HG03108 (cell line): Measurements from ENCODE around the gene GLMP.
"Not testable (repeated sequence)": the region's sequence is repeated elsewhere in the genome, so short reads cannot be mapped to it uniquely, and the experiment has no call there.

Source experiments
- ATAC-seq: cut with Tn5 transposase; IDR thresholded peaks from one replicate; pipeline ENCODE4 v1.9.1; 2021; ENCODE audit warnings: moderate library complexity; ENCODE audit not compliant: unreplicated experiment

GLMP gene

DNA sequence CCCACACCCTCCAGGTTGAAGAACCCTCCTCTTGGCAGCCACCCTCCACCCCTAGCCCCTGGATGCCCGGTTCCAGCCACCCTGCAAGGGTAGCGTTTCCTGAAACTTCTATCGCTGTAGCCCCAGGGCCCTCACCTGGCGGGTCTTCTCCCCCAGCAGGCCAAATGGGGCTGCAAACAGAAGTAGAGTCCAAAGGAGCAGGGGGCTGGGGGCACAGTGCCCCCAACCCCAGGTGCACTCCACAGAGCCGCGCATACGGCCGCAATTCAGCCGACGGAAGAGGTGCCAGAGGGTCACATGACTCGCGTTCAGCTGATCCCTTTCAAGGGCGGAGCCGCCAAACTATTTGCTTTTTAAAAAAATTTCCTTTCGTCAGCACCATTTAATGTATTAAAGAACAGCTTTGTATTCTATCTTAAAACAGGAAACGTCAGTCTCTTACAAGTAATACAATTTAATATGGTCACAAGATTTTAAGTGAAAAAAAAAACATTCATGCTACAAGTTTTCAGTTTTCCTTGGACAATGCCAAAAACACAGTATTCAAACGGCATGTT is at the start of gene GLMP:
TSS of gene GLMP (minus strand) at position 289 of the 557 bp plus-strand sequence. CDS start at position 255, 34 bp downstream.
- ATAC-seq, result no peak

GRCh38 chr1:156344409-156344808 is 48.9 kb upstream of the GLMP start:
- ATAC-seq, result no peak

DNA sequence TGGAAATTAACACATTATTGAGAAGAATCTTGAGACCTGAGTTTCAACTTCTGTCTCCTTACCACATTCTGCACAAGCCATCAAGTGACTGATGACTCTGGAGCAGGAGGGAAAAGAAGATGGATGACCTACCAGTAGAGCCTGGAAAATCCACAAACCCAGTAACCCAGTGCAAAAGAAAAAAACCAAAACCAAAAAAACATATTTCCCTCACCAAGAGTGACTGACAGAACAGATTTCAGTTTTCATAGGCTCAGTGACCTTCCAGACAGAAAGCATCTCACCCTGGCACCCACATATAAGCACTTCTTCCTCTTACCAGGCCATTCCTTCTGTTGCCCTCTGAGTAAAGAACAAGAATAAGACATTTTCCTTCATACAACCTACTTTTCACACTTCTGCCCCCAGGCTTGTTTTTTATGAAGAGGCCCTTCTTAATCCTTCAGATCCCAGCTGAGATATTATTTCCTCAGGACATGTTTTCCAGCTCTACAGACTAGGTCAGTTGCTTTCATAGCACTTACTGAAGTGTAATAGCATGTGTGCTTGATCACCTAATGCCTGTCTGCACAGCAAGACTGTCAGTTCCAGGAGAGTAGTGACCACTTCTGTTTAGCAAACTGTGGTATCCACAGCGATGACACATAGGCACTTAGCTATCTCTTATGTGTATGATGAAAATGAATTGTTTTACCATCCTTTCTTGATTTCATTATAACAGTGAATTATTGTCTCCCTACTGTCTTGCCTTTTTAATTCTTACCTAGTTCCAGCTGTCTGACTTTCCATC is 46.9 kb upstream of the GLMP start:
- ATAC-seq, result no peak

GRCh38 chr1:156338180-156338976 is 42.9 kb upstream of the GLMP start, which contains the start of the genes CCT3 and TSACC:
Gene CCT3 (minus strand): TSS chr1:156338292. CDS start chr1:156338184, 108 bp downstream.
Gene TSACC (plus strand): TSS chr1:156338526. CDS start chr1:156339758, 1,232 bp downstream.
- ATAC-seq, result peak; percentile 83

DNA sequence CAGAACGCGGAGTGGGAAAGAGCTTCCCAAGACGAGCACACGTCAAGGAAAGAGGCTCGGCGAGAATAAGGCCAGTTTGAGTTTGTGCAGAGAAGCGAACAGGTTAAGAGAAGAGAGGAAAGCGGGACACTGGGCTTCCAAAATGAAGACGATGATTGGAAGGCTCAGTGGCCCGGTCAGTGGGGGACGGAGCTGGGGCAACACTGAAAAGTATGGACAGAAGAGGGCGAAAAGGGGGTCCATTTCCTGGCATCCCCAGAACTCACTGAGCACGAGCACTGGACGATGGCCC is 42.4 kb upstream of the GLMP start:
- no peak for ATAC-seq

- no peak for ATAC-seq
These were observed 41.8 kb upstream of the GLMP start for GRCh38 chr1:156337052-156337887.

GRCh38 chr1:156336242-156336641 is 40.8 kb upstream of the GLMP start:
- ATAC-seq, result no peak

GRCh38 chr1:156323179-156323578 is 27.7 kb upstream of the GLMP start:
- ATAC-seq, result not testable (repeated sequence)

- no peak for ATAC-seq
These were observed 25.1 kb upstream of the GLMP start for GRCh38 chr1:156320560-156320959.

DNA sequence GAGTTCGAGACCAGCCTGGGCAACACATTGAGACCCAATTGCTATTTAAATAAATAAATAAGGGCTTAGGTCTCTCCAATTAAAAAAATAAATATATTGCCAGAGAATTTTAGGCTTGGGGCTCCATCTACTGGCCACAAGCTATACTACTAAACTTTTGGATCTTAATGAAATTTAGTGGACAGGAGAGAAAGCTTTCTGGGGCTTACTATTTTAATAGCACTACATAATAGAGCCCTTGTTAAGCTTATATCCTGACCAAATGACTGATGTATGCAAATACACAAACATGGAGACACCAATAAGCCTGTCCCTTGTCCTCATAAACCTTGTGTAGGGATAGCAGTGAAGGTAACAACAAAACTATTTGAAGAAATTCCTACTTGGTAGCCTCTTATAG is 24.2 kb upstream of the GLMP start:
- ATAC-seq, result no peak

GRCh38 chr1:156316909-156317308 is 21.4 kb upstream of the GLMP start:
- no peak for ATAC-seq

DNA sequence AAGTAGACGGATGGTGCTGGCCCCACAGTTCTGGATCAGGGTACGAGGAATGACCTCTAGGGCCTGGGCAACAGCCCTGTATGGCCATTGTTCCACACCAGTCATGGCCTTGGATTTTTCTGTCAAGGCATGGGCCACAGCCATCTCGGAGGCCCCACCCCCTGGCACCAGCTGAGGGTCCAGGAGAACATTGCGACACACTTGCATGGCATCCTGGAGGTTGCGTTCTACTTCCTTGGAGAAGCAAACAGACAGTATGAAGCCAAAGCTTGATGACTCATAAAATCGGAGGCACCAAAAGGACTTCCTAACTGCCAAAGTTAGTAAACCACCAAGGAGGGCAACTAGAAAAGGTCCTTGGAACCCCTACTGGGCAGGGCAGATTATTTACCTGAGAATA is 15.5 kb upstream of the GLMP start:
- no peak for ATAC-seq

DNA sequence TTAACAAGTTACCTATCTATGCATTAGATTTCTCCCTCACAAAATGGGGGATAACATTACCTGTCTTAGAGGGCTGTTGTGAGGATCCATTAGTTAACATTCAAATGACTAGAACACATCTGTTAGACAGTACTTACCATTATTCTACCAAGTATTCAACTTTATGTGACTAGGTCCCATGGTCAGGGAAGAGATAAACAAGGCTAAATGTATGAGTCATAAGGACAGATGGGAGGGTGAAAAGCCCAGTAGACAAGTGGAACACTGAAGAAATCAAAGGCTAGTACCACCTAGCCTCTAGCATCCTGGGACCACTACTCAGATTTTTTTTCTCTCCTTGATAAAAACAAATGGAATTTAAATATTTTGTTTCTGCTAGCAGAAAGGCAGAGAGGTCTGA is 12.6 kb upstream of the GLMP start:
- no peak for ATAC-seq

DNA sequence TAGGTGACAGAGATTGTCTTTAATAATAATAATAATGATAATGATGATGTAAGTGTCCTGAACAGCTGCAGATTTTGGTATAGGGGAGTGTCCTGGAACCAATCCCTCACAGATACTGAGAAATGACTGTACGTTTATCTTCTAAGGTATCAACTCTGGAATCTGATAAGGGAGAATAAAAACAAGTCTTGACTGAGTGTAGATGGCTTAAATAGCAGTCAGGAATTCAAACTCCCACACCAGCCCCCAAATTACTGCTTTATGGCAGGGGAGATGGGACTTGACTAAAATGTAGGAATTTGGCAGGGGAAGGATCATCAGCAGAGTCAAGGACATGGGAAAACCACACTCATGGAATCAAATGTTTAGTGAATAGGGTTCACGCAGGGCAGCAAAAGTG is 9.7 kb upstream of the GLMP start:
- ATAC-seq, result no peak

GRCh38 chr1:156303241-156303640 is 7.8 kb upstream of the GLMP start:
- no peak for ATAC-seq

DNA sequence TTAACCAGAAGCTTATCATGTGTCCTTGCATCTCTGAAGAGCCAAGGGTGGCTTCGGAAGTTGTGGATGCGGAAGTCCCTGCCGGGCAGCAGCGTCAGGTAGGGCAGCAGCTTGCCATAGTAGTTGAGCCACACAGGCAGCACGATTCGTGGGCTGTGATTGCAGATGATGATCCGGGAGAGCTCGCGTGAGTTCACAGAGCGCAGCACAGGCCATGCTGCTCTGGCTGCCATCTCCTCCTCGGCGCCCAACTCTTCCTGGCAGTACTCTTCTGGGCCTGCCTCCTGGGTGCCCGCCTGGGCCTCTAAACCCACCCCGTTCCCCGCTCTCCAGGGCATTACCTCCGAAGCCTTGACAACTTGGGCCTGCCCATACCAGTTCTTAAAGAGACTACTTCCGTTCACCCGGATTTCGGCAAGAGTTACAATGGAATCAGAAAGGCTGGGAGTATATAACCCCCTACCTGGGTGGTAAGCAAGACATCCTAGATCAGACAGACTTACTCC is 3.4 kb upstream of the GLMP start, which contains the start of gene VHLL:
TSS of gene VHLL (minus strand) at position 456 of the 506 bp plus-strand sequence. CDS start at position 338, 118 bp downstream.
- ATAC-seq, result no peak

DNA sequence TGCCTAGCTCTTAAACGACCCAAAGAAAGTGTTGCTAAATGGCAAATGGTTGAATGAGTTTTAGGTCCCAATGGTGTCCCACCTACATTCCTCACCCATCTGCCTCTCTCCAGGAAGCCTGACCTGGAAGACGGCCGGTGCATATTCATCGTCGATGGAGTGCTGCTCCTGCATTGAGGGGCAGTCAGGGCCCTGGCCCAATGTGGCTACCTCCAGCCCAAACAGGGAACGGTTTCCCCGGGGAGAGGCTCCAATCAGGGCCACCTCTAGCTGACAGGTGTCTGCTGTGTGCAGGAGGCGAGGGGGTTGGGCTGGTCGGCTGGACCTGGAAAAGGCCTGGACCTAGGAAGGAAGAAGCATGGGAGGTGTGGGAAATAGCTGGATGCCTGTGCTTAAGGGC is 1.6 kb downstream of the GLMP start:
- no peak for ATAC-seq

- no peak for ATAC-seq
These were observed 2.4 kb downstream of the GLMP start for GRCh38 chr1:156293098-156293434.

DNA sequence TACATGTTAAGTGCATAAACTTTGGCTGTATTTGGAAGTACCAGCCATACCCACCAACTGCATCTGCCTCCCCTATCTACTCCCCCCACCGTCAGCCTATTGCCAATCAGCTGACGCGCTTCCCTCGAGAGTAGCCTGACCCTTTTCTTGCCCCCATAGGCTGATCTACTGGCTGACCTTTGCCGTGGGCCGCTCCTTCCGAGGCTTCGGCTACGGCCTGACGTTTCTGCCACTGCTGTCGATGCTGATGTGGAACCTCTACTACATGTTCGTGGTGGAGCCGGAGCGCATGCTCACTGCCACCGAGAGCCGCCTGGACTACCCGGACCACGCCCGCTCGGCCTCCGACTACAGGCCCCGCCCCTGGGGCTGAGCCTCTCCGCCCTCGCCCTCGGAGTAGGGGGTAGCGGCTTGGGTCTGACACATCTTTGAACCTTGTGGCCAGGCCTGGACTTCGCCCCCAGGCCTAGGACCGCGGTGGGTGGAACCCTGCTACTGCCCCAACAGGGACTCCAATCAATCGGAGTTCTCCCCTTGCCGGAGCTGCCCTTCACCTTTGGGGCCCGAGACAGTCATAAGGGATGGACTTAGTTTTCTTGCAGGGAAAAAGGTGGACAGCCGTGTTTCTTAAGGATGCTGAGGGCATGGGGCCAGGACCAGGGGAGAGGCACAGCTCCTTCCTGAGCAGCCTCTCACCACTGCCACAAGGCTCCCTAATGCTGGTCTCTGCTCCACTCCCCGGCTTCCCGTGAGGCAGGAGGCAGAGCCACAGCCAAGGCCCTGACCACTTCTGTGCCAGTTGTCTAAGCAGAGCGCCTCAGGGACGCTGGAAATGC is 4.0 kb downstream of the GLMP start:
- ATAC-seq, result no peak

DNA sequence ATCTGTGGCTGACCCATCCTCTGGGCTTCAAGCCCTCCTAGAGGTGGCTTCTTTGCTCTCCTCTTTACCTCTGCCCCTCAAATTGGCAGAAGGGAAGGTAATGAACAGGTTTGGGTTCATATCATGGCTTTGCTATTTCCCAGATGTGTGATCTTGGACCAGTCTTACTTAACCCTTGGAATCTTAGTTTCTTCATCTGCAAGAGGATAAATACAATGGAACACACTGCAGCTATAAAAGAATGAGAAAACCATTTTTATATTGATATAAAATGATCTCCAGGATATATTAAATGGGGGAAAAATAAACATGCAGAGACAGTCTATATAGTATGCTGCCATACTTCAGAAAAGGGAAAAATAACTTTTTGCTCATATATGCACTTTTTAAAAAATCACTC is 5.6 kb downstream of the GLMP start:
- ATAC-seq, result no peak
